C4-2B (cell line): ENCODE results near the gene NDUFB1.

Experiments used
- CTCF ChIP-seq: fragments of 450-650 bp; conservative IDR thresholded peaks from 2 replicates; pipeline ENCODE4 v1.5.1; 2017; ENCODE audit warnings: mild to moderate bottlenecking
- ZFX ChIP-seq: fragments of 450-650 bp; IDR thresholded peaks from 2 replicates; pipeline ENCODE4 v1.6.1; 2017

GRCh38 chr14:92143309-92143708, 21.8 kb upstream of the NDUFB1 start:
- TF ChIP-seq CTCF (no peak), ZFX (no peak)
